SU-DHL-6 (cell line): ENCODE data around the gene DAAM1.

ENCODE experiments used
- H2AFZ ChIP-seq: fragments of 200-600 bp; sonication (generic); 2 replicates; pipeline ENCODE4 v1.6.1; 2014; ENCODE audit warnings: low read depth, mild to moderate bottlenecking, moderate library complexity, mixed read lengths, antibody characterized with exemption, low read length; ENCODE audit not compliant: severe bottlenecking
- H3F3A ChIP-seq: fragments of 200-600 bp; shearing (Covaris generic); 2 replicates; pipeline ENCODE4 v1.6.0; 2016; ENCODE audit warnings: antibody characterized with exemption, mild to moderate bottlenecking; ENCODE audit not compliant: insufficient read depth
- H3K27ac ChIP-seq: fragments of 200-600 bp; sonication (generic); 2 replicates; pipeline ENCODE4 v1.5.1; 2016; ENCODE audit warnings: low read depth, mild to moderate bottlenecking, low read length, moderate library complexity, mixed read lengths
- H3K27me3 ChIP-seq: fragments of 200-600 bp; sonication (generic), shearing (Covaris generic); 2 replicates; pipeline ENCODE4 v1.6.0; 2014; ENCODE audit warnings: mild to moderate bottlenecking, low read length
- H3K36me3 ChIP-seq: fragments of 200-600 bp; sonication (generic); 2 replicates; pipeline ENCODE4 v1.6.1; 2014; ENCODE audit warnings: mild to moderate bottlenecking, low read length, mixed read lengths
- H3K4me2 ChIP-seq: fragments of 300-600, 200-600 bp; shearing (Covaris generic), sonication (generic); 2 replicates; pipeline ENCODE4 v1.6.0; 2014; ENCODE audit warnings: low read length, low read depth, mild to moderate bottlenecking; ENCODE audit not compliant: poor library complexity, severe bottlenecking
- H3K4me3 ChIP-seq: fragments of 200-600 bp; sonication (generic); 2 replicates; pipeline ENCODE4 v1.5.1; 2014; ENCODE audit warnings: antibody characterized with exemption, low read length, mild to moderate bottlenecking, mixed read lengths; ENCODE audit not compliant: insufficient read depth, poor library complexity, severe bottlenecking
- H3K79me2 ChIP-seq: fragments of 200-600 bp; sonication (generic); 2 replicates; pipeline ENCODE4 v1.6.1; 2014; ENCODE audit warnings: mild to moderate bottlenecking, low read length, moderate library complexity; ENCODE audit not compliant: insufficient read depth
- H3K9ac ChIP-seq: fragments of 200-600 bp; sonication (generic); 2 replicates; pipeline ENCODE4 v1.7.0; 2014; ENCODE audit warnings: mild to moderate bottlenecking, low read length
- H3K9me2 ChIP-seq: fragments of 200-600 bp; sonication (generic); replicated peaks from 2 replicates; pipeline ENCODE4 v1.6.1; 2014; ENCODE audit warnings: low read length; ENCODE audit not compliant: insufficient read depth
- H3K9me3 ChIP-seq: fragments of 200-600 bp; sonication (generic); 2 replicates; pipeline ENCODE4 v1.6.1; 2014; ENCODE audit warnings: low read length, mixed read lengths; ENCODE audit not compliant: insufficient read depth
- H4K20me1 ChIP-seq: fragments of 200-600 bp; sonication (generic); 2 replicates; pipeline ENCODE4 v1.6.1; 2014; ENCODE audit warnings: low read depth, mild to moderate bottlenecking, antibody characterized with exemption, low read length, moderate library complexity, mixed read lengths
- EZH2phosphoT487 ChIP-seq: fragments of 200-600 bp; sonication (generic), shearing (Covaris generic); conservative IDR thresholded peaks from 2 replicates; pipeline ENCODE4 v1.6.1; 2018; ENCODE audit warnings: mild to moderate bottlenecking, antibody characterized with exemption, low read length, moderate library complexity, mixed read lengths
- TF ChIP-seq, protein P1 (sequence below): fragments of 200-600 bp; sonication (generic); IDR thresholded peaks from one replicate; pipeline ENCODE4 v1.5.1; 2017; ENCODE audit warnings: antibody characterized with exemption, mild to moderate bottlenecking, low read length, moderate library complexity; ENCODE audit not compliant: insufficient read depth, poor library complexity, severe bottlenecking

The DAAM1 gene

DNA sequence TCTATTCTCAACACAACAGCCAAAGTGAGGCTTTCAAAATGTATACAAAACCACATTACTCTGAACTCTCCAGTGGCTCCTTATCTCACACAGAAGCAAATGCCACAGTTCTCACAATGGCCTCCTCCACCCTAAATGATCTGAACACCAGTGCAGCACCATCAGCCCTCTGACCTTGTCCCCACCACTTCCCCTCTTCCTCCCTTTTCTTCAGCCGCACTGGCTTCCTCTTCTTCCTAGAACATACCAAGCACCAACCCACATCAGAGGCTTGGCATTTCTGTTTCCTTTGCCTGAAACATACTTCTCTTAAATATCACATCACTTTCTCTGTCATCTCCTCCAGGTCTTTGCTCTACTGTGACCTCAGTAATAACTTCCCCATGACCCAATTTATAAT, 210.4 kb downstream of the DAAM1 start:
- H3K9me2 ChIP-seq: no peaks in the 10 kb centered on the region
- H3K27ac ChIP-seq: no peak overlapping the region
- no peak overlapping the region for H3K4me3 ChIP-seq
- H3K9me3 ChIP-seq: no peaks in the 10 kb centered on the region
- no peaks in the 10 kb centered on the region for H3K27me3 ChIP-seq
- no peaks in the 10 kb centered on the region for H3F3A ChIP-seq
- TF ChIP-seq, protein P1, sequence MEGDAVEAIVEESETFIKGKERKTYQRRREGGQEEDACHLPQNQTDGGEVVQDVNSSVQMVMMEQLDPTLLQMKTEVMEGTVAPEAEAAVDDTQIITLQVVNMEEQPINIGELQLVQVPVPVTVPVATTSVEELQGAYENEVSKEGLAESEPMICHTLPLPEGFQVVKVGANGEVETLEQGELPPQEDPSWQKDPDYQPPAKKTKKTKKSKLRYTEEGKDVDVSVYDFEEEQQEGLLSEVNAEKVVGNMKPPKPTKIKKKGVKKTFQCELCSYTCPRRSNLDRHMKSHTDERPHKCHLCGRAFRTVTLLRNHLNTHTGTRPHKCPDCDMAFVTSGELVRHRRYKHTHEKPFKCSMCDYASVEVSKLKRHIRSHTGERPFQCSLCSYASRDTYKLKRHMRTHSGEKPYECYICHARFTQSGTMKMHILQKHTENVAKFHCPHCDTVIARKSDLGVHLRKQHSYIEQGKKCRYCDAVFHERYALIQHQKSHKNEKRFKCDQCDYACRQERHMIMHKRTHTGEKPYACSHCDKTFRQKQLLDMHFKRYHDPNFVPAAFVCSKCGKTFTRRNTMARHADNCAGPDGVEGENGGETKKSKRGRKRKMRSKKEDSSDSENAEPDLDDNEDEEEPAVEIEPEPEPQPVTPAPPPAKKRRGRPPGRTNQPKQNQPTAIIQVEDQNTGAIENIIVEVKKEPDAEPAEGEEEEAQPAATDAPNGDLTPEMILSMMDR: no peak
- no peak for TF ChIP-seq EZH2phosphoT487
- H4K20me1 ChIP-seq: no peaks in the 10 kb centered on the region
- H3K9ac ChIP-seq: no peak overlapping the region
- no peak overlapping the region for H2AFZ ChIP-seq
- H3K4me2 ChIP-seq: no peak overlapping the region
- no peaks in the 10 kb centered on the region for H3K36me3 ChIP-seq
- no peaks in the 10 kb centered on the region for H3K79me2 ChIP-seq

DNA sequence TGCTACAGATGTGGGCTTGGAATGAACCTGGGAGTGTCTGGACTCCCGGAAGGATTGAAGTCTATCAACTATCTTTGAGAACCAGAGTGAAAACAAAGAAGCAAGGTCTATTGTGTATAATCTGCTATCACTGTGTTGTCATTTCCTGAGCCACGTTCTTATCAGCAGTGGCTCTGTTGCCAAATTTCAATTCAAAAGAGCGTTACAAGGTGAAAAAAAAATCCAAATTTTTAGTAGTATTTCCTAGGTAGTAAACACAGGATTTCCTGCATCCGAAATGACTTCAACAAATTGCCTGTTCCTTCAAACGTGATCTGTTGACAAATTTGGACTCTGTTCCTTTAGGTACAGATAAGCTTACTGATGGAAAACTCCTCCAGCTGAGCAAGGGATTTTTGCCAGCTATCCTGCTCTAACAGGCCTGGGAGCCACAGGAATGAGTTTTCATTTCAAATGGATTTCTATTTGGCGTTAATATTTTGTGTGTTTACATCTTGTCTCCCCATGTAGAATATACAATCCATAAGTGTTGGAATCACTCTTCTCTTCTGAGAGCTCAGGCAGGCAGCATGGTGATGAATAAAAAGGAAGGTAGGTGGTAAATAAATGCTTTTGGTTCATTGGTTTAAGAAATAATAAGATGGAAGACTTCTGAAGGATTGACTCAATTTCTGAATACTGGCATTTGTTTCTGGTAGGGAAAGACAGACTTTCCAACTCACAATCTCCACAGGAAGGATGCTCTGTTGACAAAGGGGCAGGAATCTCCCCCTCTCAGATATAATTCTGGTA, 218.2 kb downstream of the DAAM1 start:
- TF ChIP-seq EZH2phosphoT487: no peak
- TF ChIP-seq, protein P1: no peak
- Histone ChIP-seq H3K9ac (no peak overlapping the region), H3K79me2 (no peaks in the 10 kb centered on the region), H3F3A (no peaks in the 10 kb centered on the region), H3K9me3 (no peaks in the 10 kb centered on the region), H3K27me3 (no peaks in the 10 kb centered on the region), H3K27ac (no peak overlapping the region), H4K20me1 (no peaks in the 10 kb centered on the region), H2AFZ (no peak overlapping the region), H3K4me3 (no peak overlapping the region), H3K4me2 (no peak overlapping the region), H3K9me2 (no peaks in the 10 kb centered on the region), H3K36me3 (no peaks in the 10 kb centered on the region)

DNA sequence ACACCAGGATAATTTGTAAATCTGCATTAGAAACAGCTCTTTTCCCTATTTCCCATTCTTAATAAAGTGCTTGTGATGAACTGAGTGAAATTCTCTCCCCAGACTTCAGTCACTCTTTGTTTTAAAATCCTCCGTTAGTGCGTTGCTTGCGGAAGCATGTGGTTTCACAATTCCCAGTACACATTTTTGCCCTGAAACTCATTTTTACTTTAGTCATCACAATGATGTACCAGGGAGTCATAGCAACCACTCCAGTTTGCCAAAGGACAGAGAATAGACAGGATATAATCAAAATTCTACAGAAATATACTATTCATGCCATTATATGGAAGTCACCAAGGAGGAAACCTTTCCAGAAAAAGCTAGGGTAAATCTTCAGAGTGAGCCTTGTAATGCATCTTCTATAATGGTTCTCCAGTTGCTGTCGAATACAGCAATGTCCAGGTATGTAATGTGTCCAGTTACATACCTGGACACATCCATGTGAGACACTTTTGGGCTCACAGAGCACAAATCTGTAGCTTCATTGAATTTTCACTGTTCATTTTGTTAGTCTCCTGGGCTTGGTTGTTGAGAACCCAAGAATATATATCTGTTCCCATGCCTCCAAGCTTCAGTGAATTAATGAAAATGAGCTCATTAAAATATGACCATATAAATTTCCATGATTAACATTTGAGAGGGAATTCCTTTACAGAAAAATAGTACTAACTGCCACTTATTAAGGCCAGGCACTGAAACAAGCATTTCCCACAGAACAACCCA, 219.0 kb downstream of the DAAM1 start:
- Histone ChIP-seq H3F3A (no peaks in the 10 kb centered on the region), H3K4me3 (no peak overlapping the region), H3K9ac (no peak overlapping the region), H3K79me2 (no peaks in the 10 kb centered on the region), H2AFZ (no peak overlapping the region), H3K9me3 (no peaks in the 10 kb centered on the region), H3K9me2 (no peaks in the 10 kb centered on the region), H3K27ac (no peak overlapping the region), H3K36me3 (no peaks in the 10 kb centered on the region), H4K20me1 (no peaks in the 10 kb centered on the region), H3K4me2 (no peak overlapping the region), H3K27me3 (no peaks in the 10 kb centered on the region)
- no peak for TF ChIP-seq EZH2phosphoT487
- TF ChIP-seq, protein P1: no peak
